Epithelial cell of proximal tubule (primary cell): ENCODE measurements around the gene SERPINB7. TPM values are rescaled to one million over a fixed set of nuclear protein-coding genes. Genes with fewer than 3 reads are reported as not detected.

ENCODE experiments used
- DNase-seq: peaks from one replicate; pipeline ENCODE4 v3.0.0-alpha.2; 2011; ENCODE audit warnings: low read depth
- H3K4me3 ChIP-seq: 2 replicates; pipeline ENCODE4 v1.5.1; 2011; ENCODE audit warnings: low read depth, mild to moderate bottlenecking, low read length
- CTCF ChIP-seq: conservative IDR thresholded peaks from 2 replicates; pipeline ENCODE4 v1.5.1; 2012; ENCODE audit warnings: low read depth, mild to moderate bottlenecking, low read length
- total RNA-seq: library from RNA; depleted of rRNA; stranded (reverse); fragments of >200 nt; gene quantifications from 2 replicates; pipeline ENCODE4 v1.2.3, GENCODE V29; 2015

SERPINB7 gene
- total RNA-seq, 1 donor from 2014 or later = 44.5 TPM

- H3K4me3 ChIP-seq = no peak overlapping the region
- no peak for DNase-seq
- TF ChIP-seq CTCF = no peak
Measured at GRCh38 chr18:63828120-63828519, 52.9 kb downstream of the SERPINB7 start.

GRCh38 chr18:63828656-63829055 lies 53.4 kb downstream of the SERPINB7 start:
- no peak overlapping the region for H3K4me3 ChIP-seq
- TF ChIP-seq CTCF = no peak
- no peak for DNase-seq

GRCh38 chr18:63829886-63830285 lies 54.7 kb downstream of the SERPINB7 start:
- no peak for TF ChIP-seq CTCF
- no peak for DNase-seq
- no peak overlapping the region for H3K4me3 ChIP-seq

GRCh38 chr18:63831080-63831788 lies 56.0 kb downstream of the SERPINB7 start:
- H3K4me3 ChIP-seq = no peak overlapping the region
- no peak for DNase-seq
- no peak for TF ChIP-seq CTCF

GRCh38 chr18:63832470-63832869 lies 57.3 kb downstream of the SERPINB7 start:
- no peak for TF ChIP-seq CTCF
- no peak for DNase-seq
- H3K4me3 ChIP-seq = no peak overlapping the region

- no peak for DNase-seq
- no peak overlapping the region for H3K4me3 ChIP-seq
- no peak for TF ChIP-seq CTCF
Measured at GRCh38 chr18:63834471-63835113, 59.4 kb downstream of the SERPINB7 start.

GRCh38 chr18:63836456-63836855 lies 61.2 kb downstream of the SERPINB7 start:
- H3K4me3 ChIP-seq = no peak overlapping the region

More at GRCh38 chr18:63836456-63836855, 61.2 kb downstream of the SERPINB7 start:
- DNase-seq = no peak
- TF ChIP-seq CTCF = no peak
